ENCODE data around the gene MAEA.

Gene MAEA

DNA sequence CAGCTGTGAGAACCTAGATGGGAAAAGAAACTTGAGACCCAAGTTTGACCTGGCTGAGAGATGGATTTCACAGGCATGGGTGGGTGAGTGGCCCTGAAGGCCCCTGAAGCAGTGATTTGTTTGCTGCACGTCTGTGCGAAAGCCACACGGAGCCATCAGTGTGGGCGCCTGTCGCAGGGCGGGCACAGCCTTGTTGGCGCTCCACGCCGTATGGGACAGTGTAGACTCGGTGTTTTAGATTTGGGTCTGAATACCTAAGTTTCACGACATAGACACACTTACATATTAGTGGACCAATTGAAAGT lies 35.4 kb downstream of the MAEA start:
- ChIA-PET CTCF (no interaction called here), POLR2A (no interaction called here)
- no peak overlapping the region for H3K4me3 ChIP-seq (ENCODE audit: low read depth, low read length)
- TF ChIP-seq, protein P1, sequence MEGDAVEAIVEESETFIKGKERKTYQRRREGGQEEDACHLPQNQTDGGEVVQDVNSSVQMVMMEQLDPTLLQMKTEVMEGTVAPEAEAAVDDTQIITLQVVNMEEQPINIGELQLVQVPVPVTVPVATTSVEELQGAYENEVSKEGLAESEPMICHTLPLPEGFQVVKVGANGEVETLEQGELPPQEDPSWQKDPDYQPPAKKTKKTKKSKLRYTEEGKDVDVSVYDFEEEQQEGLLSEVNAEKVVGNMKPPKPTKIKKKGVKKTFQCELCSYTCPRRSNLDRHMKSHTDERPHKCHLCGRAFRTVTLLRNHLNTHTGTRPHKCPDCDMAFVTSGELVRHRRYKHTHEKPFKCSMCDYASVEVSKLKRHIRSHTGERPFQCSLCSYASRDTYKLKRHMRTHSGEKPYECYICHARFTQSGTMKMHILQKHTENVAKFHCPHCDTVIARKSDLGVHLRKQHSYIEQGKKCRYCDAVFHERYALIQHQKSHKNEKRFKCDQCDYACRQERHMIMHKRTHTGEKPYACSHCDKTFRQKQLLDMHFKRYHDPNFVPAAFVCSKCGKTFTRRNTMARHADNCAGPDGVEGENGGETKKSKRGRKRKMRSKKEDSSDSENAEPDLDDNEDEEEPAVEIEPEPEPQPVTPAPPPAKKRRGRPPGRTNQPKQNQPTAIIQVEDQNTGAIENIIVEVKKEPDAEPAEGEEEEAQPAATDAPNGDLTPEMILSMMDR (IDR thresholded peaks at IDR 0.05; ENCODE audit: insufficient read depth, low read length, missing control alignments) = no peak
- no peak for DNase-seq (ENCODE audit: low read depth, low spot score)

DNA sequence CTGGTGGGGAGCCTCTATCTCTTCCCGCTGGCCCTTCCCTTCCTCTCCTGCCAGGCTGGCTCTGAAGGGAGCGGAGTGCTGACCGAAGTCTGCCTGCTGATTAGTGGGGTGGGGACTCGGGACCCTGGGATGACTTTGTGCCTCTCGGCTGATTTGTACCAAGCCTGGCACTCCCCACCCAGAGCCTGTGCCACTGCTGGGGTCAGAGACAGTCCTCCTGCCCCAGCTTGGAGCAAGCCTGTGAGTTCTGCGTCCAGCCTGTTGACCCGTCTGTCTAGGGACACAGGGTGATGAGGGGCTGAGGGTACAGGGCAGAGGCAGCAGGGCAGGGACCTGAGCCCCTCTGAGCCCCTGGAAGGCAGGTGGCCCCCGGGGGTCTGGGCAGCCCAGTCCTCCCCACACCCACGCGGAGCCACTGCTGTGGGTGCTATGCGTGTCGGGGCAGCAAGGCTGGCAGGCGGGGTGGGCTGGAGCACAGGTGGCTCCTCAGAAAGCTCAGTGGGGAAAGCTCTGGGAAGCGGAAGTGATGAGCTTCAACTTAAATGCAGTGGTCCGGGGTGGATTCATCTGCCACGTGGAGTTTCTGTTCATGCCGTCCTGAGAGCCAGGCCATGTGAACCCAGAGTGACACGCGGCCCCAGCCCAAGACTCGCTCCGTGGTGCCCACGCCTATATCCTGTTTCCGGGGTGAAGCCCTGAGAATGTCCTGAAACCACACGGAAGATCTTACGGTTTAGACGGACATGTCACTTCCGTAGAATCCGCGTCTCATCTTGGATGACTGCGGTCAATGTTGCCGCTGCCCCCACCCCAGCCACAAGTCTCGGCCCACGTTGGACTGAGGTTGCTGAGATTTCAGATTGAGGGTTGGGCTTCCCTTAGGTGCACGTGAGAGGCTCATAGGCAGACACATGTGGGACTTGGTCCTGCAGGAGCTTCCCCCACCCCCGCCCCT lies 36.3 kb downstream of the MAEA start:
- POLR2A ChIA-PET = no interaction called here

DNA sequence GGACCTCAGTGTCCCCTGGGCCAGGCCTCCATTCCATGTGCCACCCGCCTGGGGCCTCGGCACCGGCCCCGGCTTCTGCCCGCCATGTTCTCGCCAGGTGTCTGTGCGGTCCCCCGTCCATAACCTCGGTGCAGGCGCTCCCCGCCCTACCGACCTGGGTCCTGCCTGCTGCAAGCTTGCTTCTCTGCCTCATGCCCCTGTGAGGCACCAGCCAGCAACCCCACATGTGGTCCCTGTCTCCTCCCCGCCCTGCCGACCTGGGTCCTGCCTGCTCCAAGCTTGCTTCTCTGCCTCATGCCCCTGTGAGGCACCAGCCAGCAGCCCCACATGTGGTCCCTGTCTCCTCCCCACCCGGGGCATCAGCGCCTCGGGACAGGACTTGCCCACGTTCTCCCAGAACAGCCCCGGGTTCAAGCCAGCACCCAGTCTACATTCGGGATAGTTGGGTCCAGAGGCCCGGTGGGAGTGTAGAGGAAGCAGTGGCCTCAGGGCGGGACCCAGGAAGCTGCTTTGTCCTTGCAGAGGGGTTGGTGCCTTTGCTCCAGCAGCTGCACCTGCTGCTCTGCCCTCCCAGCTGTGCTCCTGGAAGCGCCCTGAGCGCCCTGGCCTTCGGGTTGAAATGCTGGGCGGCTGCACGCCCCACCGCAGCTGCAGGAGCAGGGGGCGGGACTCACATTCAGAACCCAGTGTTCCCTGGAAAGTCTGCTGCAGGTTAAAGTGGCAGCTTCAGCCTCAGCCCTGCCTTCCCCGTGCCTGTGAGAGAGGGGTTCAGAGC lies 37.2 kb downstream of the MAEA start:
- ChIA-PET POLR2A (no interaction called here), CTCF (interaction anchor here (1.0 kb wide), 1 partner anchor 11 kb away, joined by 3 read pairs; no protein-coding TSS in a partner anchor)
- TF ChIP-seq, protein P1 (IDR thresholded peaks at IDR 0.05; ENCODE audit: insufficient read depth, low read length, missing control alignments) = no peak
- DNase-seq (ENCODE audit: low read depth, low spot score) = no peak
- no peak overlapping the region for H3K4me3 ChIP-seq (ENCODE audit: low read depth, low read length)

More for the DNA sequence above, 36.3 kb downstream of the MAEA start:
- CTCF ChIA-PET = no interaction called here
- no peak for DNase-seq (ENCODE audit: low read depth, low spot score)
- TF ChIP-seq, protein P1 (IDR thresholded peaks at IDR 0.05; ENCODE audit: insufficient read depth, low read length, missing control alignments) = no peak
- H3K4me3 ChIP-seq (ENCODE audit: low read depth, low read length) = no peak overlapping the region

DNA sequence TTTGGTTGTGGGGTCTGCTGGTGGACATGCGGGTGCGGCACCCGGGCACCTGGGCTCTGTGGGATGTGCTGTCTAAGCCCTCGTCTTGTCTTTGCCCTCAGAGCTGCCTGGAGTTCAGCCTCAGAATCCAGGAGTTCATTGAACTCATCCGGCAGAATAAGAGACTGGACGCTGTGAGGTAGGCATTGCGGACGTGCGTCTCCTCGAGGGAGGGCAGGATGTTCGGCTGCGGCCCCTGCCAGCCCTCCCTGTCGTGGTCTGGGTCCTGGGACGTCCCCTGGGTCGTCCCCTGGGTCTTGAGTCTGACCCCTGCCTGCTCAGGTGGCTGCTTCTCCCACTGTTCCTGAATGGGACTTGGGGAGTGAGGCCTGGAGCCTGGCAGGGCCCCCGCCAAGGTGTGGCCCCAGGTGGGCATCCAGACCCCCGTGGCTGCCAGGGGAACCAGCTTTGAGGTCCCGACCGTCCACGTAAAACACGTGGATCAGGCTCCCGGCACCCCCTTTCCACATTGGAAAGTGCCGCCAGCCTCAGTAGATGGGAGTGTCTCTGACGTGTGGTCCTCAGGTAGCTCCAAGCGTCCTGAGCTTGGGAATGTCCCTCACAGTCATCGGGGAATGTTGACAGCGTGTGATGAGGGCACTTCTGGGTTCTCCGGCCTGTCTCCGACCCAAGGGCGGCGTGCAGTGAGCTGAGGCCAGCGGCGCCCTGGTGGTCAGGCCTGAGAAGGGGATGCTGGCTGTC lies 38.0 kb downstream of the MAEA start:
- TF ChIP-seq, protein P1 (IDR thresholded peaks at IDR 0.05; ENCODE audit: insufficient read depth, low read length, missing control alignments) = no peak
- CTCF ChIA-PET = interaction anchor here (1.0 kb wide), 1 partner anchor 12 kb away, joined by 3 read pairs; no protein-coding TSS in a partner anchor
- POLR2A ChIA-PET = no interaction called here
- no peak for DNase-seq (ENCODE audit: low read depth, low spot score)
- no peak overlapping the region for H3K4me3 ChIP-seq (ENCODE audit: low read depth, low read length)

DNA sequence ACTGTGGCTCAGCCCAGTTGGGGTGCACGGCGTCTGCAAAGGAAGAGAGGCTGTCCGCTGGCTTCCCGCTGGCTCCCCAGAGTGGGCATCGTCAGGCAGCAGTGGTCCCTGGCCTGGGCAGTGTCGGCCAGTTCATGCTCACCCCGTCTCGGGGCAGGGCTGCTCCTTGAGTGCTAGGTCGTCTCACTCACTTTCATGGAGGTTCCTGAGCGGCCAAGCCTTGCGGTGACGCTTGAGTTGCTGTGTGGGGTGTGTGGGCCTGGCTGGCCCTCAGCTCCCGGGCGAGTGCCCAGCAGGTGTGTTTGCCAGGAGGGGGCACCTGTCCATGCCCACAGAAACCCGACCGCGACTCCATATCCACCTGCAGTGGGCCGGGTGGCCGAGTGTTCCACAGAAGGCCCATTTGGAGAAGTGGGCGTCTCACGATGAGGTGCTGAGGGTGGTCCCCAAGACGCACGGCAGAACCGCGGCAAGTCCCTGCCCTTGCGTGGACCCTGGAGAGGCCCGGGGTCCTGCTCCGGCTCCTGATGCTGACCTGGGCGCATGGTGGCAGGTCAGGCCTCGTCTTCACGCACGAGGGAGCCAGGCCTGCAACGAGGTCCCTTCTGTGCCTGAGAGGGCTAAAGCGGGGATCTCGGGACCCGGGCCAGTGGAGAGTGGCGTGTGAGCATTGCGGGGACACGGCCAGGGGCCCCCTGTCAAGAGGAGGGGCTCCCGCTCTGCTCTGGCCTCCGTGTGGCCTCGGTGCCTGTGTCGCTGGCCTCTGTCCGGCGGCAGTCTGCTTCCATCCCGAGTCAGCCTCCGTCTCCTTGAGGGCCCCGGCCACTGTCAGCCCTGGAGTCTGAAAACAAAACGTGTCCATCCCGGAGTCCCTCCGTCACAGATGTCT lies 38.8 kb downstream of the MAEA start:
- ChIA-PET CTCF (interaction anchor here (1.5 kb wide), 1 partner anchor 22 kb away, joined by 4 read pairs; no protein-coding TSS in a partner anchor), POLR2A (no interaction called here)
- TF ChIP-seq, protein P1 (IDR thresholded peaks at IDR 0.05; ENCODE audit: insufficient read depth, low read length, missing control alignments) = no peak
- no peak for DNase-seq (ENCODE audit: low read depth, low spot score)
- no peak overlapping the region for H3K4me3 ChIP-seq (ENCODE audit: low read depth, low read length)

Measured in AG04449 (cell line).